Osteocyte (in vitro differentiated cells): Measurements from ENCODE around the gene TNS1. TPM values are rescaled to one million over a fixed set of nuclear protein-coding genes. Genes with fewer than 3 reads are reported as not detected.
A peak's percentile ranks its signal among the peaks of the same experiment; 100 is the strongest.

Source experiments
- DNase-seq: peaks from one replicate; pipeline ENCODE4 v3.0.0; 2021; ENCODE audit warnings: mixed read lengths; ENCODE audit not compliant: unreplicated experiment; ENCODE audit errors: extremely low spot score
- H3K27ac Mint-ChIP-seq: one replicate; pipeline ENCODE4 v1.8.0; 2021; ENCODE audit warnings: mild to moderate bottlenecking, mixed read lengths; ENCODE audit not compliant: unreplicated experiment
- H3K27me3 Mint-ChIP-seq: one replicate; pipeline ENCODE4 v1.8.0; 2021; ENCODE audit warnings: mixed read lengths; ENCODE audit not compliant: unreplicated experiment
- H3K36me3 Mint-ChIP-seq: one replicate; pipeline ENCODE4 v1.8.0; 2021; ENCODE audit warnings: mixed read lengths; ENCODE audit not compliant: unreplicated experiment
- H3K4me1 Mint-ChIP-seq: one replicate; pipeline ENCODE4 v1.8.0; 2021; ENCODE audit warnings: mixed read lengths; ENCODE audit not compliant: unreplicated experiment
- H3K4me3 Mint-ChIP-seq: one replicate; pipeline ENCODE4 v1.8.0; 2021; ENCODE audit warnings: mild to moderate bottlenecking, moderate library complexity, mixed read lengths; ENCODE audit not compliant: unreplicated experiment
- H3K9me3 Mint-ChIP-seq: one replicate; pipeline ENCODE4 v1.8.0; 2021; ENCODE audit warnings: mixed read lengths; ENCODE audit not compliant: unreplicated experiment
- CTCF ChIP-seq: fragments of 200-600 bp; sonication (generic); IDR thresholded peaks from 2 replicates; pipeline ENCODE4 v1.5.0; 2021; ENCODE audit warnings: antibody characterized with exemption, mild to moderate bottlenecking, moderate library complexity
- total RNA-seq: library from RNA; stranded (reverse); gene quantifications from 2 replicates; pipeline ENCODE4 v1.2.1, GENCODE V29; 2021

The TNS1 gene
- total RNA-seq, 1 donor from 2014 or later = 80.8 TPM

- no peak overlapping the region for H3K4me3 Mint-ChIP-seq
- H3K36me3 Mint-ChIP-seq = peaks cover 7% of the 10 kb centered on the region
- TF ChIP-seq CTCF = no peak
- no peak overlapping the region for H3K27ac Mint-ChIP-seq
- peaks cover 9% of the 10 kb centered on the region for H3K9me3 Mint-ChIP-seq
- H3K4me1 Mint-ChIP-seq = peaks cover 28% of the 10 kb centered on the region
- DNase-seq = no peak
- H3K27me3 Mint-ChIP-seq = no peaks in the 10 kb centered on the region
Observed at GRCh38 chr2:217757108-217757463, 245.7 kb downstream of the TNS1 start.

GRCh38 chr2:217756375-217757107 lies 246.3 kb downstream of the TNS1 start:
- H3K9me3 Mint-ChIP-seq = peaks cover 5% of the 10 kb centered on the region
- no peak overlapping the region for H3K4me3 Mint-ChIP-seq
- no peak overlapping the region for H3K27ac Mint-ChIP-seq
- peaks cover 33% of the 10 kb centered on the region for H3K4me1 Mint-ChIP-seq
- peak; percentile 94 for DNase-seq
- peaks cover 6% of the 10 kb centered on the region for H3K36me3 Mint-ChIP-seq
- no peaks in the 10 kb centered on the region for H3K27me3 Mint-ChIP-seq
- TF ChIP-seq CTCF = peak; percentile 98

- peak overlapping the region; percentile 58 for H3K27ac Mint-ChIP-seq
Observed at GRCh38 chr2:217755027-217755745, 247.6 kb downstream of the TNS1 start.

GRCh38 chr2:217753460-217754200 lies 249.2 kb downstream of the TNS1 start:
- H3K4me1 Mint-ChIP-seq = peaks cover 41% of the 10 kb centered on the region
- no peaks in the 10 kb centered on the region for H3K27me3 Mint-ChIP-seq
- H3K36me3 Mint-ChIP-seq = peaks cover 5% of the 10 kb centered on the region
- no peaks in the 10 kb centered on the region for H3K9me3 Mint-ChIP-seq
- no peak for TF ChIP-seq CTCF
- H3K27ac Mint-ChIP-seq = peak overlapping the region; percentile 71
- peak; percentile 67 for DNase-seq
- H3K4me3 Mint-ChIP-seq = no peak overlapping the region

More at GRCh38 chr2:217755027-217755745, 247.6 kb downstream of the TNS1 start:
- Mint-ChIP-seq H3K36me3 (peaks cover 5% of the 10 kb centered on the region), H3K27me3 (no peaks in the 10 kb centered on the region), H3K4me3 (no peak overlapping the region), H3K4me1 (peaks cover 33% of the 10 kb centered on the region), H3K9me3 (no peaks in the 10 kb centered on the region)
- TF ChIP-seq CTCF = no peak
- peak; percentile 63 for DNase-seq
